ENCODE measurements around the gene USP15. TPM values are rescaled to one million over a fixed set of nuclear protein-coding genes. Genes with fewer than 3 reads are reported as not detected.

The USP15 gene
- total RNA-seq, 1 donor from 2014 or later = 35.1 TPM

DNA sequence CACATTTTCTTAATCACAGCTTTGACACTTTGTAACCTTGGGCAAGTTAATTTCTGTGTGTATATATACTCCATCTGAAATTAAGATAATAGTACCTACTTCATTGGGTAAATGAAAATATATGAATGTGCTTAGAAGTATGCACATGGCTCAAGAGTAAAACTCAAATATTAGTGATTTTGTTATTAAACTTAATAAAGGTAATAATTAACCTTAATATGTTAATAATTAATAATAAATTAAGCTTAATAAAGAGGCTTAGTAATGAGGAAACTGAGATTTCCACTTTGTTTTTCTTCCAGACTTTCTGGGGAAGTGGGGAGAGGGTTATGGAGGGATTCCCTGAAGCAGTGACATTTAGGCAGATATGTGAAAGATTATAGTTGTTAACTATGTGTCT, 19.8 kb downstream of the USP15 start:
- no peak for DNase-seq (ENCODE audit: extremely low read depth, low read depth, low spot score)

DNA sequence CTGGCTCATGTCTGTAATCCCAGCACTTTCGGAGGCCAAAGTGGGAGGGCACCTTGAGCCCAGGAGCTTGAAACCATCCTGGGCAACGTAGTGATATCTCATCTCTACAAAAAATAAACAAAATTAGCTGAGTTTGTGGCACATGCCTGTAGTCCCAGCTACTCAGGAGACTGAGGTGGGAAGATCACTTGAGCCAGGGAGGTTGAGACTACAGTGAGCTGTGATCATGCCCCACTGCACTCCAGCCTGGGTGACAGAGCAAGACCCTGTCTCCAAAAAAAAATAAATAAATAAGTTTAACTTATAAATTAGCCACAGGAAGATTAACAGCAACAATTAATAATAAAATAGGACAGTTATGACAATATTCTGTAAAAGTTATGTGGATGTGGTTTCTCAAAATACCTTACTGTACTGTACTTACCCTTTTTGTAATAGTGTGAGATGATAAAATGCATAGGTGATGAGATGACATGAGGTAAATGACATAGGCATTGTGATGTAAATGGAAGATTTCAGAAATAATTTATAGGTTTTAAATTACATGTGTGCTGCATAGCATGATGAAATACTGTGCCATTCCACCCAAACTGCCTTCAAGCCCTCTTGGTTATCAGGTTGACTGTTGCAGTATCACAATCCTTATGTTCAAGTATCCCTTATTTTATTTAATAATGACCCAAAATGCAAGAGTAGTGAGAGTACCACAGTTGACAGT, 22.0 kb downstream of the USP15 start:
- no peak for DNase-seq (ENCODE audit: extremely low read depth, low read depth, low spot score)

DNA sequence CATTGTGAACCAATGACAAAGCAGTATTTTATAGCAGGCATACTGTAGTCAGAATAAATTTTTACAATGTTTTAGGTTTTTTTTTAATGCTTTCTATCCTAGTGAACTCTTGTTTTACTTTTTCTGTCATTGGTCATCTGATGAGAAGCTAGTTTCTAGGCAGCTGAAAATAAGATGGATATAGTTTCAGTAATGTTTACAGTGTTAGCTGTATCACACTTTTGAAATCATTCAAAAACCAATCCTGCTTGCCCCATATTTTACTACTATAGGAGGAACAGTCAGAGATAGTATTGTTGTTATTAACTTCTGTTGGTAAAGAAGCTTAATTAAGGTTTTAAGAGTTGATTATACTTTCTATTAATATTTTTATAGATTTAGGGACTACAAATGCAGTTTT, 24.5 kb downstream of the USP15 start:
- no peak for DNase-seq (ENCODE audit: extremely low read depth, low read depth, low spot score)

DNA sequence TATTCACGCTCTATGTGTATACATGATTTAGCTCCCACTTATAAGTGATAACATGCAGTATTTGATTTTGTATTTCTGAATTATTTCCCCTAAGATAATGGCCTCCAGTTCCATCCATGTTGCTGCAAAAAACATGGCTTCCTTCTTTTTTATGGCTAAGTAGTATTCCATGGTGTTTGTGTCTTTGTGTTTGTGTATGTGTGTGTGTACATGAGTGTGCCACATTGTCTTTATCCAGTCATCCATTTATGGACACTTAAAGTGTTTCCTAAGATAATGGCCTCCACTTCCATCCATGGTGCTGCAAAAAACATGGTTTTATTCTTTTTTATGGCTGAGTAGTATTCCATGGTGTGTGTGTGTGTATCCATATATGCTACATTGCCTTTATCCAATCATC, 25.1 kb downstream of the USP15 start:
- DNase-seq (ENCODE audit: extremely low read depth, low read depth, low spot score) = no peak

DNA sequence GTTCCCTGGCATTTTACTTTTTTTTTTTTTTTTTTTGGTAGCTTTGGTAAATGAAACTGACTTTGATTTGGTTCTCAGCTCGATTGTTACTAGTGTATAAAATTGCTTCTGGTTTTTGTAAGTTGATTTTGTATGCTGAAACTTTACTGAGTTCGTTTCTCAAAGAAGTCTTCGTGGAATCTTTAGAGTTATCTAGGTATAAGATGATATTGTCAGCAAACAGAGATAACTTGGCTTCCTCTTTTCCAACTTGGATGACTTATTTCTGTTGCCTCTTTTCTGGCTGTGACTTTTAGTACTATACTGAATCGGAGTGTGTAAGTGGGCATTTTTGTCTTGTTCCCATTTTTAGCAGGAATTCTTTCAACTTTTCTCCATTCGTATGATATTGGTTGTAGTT, 28.1 kb downstream of the USP15 start:
- DNase-seq (ENCODE audit: extremely low read depth, low read depth, low spot score) = no peak

DNA sequence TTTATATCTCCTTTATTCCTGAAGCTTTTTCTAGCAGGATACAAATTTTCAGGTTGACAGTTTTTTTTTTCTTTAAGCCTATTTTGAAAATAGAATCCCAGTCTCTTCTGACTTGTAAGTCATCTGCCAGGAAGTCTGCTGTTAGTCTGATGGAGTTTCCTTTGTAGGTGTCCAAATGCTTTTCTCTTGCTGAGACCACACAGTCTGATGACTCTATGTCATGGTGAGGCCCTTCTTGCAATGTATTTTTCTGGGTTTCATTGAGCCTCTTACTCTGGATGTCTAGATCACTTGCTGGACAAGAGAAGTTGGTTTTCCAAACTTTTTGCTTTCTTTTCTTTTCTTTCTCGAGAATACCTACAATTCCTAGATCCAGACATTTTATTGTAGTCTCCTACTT, 30.6 kb downstream of the USP15 start:
- DNase-seq (ENCODE audit: extremely low read depth, low read depth, low spot score) = no peak

DNA sequence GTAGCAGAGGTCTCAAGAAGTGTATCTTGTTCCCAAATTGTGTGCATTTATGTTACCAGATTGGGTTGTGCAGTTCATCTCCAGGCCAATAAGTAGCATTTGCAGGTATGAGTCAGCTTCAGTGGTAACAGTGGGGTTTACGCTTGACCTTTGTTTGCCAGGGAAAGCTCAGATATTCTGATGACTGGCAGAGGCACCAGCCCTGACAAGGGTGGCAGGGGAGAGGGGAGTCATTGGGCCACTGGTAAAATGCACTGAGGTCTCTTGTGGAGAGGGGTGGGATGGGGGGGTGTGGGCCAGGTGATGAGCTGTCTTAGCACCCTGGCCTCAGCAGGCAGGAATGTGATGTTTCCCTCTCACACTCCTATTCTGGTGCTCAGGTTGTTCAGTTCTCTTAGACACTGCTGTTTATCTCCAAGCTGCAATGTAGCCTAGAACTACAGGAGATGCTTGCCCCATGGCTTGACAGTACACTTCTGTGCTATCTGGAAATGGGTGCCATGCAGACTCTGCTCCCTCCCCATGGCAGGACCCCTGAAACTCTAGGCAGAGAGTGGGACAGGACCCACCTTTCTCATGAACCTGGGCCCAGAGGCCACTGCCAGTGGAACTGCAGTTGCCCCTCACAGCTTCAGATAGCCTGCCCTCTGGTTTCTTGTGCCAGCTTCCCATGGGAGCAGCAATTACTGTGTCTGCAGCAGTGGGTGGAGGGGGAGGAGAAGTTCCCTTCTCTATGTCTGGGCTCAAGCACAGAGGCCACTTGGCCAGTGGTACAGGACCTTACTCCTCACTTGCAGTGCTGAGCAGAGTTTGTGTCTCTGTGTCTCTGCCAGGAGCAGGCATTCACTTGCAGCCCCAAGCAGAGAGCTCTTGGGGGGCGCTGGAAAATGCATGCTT, 31.9 kb downstream of the USP15 start:
- no peak for DNase-seq (ENCODE audit: extremely low read depth, low read depth, low spot score)

DNA sequence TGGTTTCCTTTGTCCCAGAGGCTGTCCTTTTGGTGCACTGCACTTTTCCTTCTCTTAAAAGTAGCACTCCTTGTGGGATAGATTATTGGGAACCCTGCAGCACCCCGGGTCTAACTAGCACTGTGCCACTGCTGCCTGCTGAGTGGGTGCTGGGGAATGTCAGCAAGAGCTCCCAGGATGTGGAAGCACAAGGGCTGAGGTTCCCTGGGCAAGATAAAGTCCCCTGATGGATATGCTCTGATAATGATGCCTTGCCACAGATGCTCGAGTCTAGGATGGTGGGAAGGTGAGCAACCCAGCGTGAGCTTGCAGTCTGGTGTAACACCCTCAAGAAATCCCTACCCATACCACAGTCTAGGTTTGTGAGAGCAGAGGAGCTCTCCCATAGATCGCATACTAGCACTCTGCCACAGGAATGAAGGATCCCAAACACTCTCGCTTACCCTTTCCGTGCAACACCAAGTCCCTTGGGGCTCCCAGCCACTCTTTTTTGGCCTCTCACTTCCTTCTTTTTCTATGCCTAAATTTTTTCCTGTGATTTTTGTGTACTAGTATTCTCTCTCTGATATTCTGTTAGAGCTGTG, 32.6 kb downstream of the USP15 start:
- no peak for DNase-seq (ENCODE audit: extremely low read depth, low read depth, low spot score)

DNA sequence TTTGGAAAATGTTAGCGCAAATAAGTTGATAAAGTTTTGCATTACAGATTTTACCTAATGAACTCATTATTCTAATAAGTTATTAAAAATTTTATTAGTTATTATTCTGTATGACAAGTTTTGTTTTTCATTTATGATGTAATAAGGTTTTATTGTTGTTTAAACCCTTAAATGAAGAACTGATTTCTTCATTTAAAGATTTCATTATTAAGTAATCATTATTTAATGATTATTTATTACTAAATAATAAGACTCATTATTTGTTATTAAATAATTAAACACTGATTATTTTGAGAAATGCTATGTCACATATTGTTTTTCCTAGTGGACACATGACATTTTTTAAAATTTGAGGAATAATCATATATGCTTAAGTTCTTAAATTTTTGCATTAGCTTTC, 34.2 kb downstream of the USP15 start:
- DNase-seq (ENCODE audit: extremely low read depth, low read depth, low spot score) = no peak

DNA sequence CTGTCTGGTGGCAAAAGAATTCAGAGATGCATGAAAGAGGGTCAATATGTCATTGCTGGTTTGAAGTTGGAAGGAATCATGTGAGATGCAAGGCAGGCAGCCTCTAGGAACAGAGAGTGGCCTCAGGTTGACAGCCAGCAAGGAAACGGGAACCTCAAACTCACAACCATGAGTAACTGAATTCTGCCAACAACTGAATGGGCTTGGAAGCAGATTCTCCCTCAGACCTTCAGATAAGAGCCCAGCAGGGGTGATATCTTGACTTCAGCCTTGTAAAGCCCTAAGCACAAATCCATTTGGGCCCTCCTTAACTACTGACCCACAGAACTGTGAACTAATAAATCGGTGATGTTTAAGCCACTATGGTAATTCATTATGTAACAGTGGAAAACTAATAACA, 35.8 kb downstream of the USP15 start:
- DNase-seq (ENCODE audit: extremely low read depth, low read depth, low spot score) = no peak

DNA sequence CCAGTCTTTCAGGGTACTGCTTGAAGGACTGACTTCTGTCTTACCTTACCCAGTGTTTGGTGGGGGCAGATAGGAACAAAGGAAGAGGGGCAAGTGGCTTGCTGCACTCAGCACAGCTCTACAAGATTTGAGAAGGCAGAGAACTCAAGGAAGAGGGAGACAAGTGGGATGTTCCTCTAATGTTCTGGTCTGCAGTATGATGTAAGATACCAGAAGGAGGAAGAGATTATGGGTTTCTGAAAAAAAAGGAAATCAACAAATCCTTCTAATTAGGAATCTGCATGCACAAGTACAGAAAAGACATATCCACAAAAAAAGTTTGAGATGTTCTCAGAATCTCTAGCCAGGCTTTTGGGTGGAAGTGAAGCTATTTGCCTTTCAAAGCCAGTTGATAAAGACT, 37.1 kb downstream of the USP15 start:
- DNase-seq (ENCODE audit: extremely low read depth, low read depth, low spot score) = no peak

DNA sequence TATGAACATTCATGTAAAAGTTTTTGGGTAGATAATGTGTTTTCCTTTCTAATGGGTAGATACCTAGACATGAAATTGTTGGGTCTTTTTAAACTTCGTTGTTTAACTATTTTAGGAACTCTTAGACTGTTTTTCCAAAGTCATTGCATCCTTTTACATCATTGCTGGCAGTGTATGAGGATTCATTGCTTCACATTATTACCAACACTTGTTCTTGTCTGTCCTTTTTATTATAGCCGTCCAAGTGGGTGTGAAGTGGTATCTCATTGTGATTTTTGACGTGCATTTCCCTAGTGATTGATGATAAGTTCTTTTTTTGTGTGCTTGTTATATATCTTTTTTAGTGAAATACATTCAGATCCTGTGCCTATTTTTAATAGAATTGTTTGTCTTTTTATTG, 39.4 kb downstream of the USP15 start:
- DNase-seq (ENCODE audit: extremely low read depth, low read depth, low spot score) = no peak

DNA sequence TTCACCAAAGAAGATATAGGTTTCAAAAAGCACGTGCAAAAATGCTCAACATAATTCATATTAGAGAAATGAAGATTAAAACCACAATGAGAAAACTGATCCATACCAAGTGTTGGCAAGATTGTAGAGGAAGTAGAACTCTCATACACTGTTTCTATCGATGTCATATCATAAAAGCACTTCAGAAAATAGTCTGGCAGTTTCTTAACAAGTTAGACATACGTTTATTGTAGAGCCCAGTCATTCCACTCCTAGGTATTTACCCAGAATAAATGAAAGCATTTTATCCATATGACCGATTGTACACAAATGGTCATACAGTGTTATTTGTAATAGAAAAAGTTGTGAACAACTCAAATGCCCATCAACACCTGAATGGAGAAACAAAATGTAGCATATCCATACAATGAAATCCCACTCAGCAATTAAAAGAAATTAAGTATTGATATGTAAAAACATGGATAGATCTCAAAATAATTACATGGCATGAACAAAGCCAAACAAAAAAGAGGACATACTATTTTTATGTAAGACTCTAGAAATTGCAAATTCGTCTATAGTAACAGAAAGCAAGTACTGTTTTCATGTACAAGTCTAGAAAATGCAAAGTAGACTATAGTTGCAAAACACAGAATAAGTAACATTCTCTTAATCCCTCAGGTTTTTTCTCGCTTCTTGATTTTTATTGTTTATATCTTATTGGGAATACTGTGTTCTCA, 41.0 kb downstream of the USP15 start:
- no peak for DNase-seq (ENCODE audit: extremely low read depth, low read depth, low spot score)

DNA sequence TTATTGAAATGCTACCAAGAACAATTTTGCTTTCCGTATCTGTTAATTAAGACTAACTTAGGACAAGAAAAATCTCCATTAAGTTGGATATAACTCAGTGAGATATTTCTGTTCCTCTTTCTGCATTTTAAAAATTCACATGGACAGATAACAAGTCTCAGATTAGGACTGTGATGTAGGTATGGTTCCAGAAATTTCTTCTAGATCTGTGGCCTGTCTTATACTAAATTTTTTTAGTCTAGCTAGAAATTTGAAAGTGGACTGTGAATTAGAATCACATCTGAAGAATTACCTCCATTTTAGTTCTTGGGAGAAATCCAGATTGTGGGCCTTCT, 41.6 kb downstream of the USP15 start:
- no peak for DNase-seq (ENCODE audit: extremely low read depth, low read depth, low spot score)

DNA sequence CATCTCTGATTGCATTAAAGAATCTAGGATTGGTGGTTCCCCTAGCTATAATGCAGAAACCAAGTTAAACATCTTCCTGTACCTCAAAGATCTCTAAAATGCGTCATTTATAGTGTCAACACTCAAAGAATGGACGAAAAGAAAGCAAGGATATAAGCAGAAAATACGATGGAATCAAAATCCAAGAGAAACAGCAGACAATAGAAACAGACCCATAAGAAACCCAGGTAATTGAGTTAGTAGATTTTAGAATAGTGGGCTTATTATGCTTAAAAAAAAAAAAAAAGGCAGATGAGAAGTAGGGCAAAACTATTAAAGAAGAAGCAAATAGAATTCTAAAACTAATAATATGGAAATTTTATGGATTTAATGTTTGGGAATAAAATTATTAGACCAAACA, 44.4 kb downstream of the USP15 start:
- DNase-seq (ENCODE audit: extremely low read depth, low read depth, low spot score) = no peak

DNA sequence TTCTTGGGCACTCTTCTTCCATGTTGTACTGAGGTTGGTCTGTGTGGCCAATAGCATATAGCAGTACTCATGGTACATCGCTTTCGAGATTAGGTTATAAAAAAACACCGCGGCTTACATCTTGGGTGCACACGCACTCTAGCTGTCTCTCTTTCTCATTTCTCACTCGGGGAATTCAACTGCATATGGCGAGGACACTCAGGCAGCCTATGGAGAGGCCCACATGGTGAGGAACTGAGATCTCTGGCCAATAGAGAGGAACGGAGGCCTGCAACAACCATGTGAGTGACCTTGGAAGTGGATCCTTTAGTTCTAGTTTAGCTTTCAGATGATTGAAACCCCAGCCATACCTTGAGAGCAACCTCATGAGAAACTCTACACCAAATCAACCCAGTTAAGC, 45.6 kb downstream of the USP15 start:
- DNase-seq (ENCODE audit: extremely low read depth, low read depth, low spot score) = no peak

DNA sequence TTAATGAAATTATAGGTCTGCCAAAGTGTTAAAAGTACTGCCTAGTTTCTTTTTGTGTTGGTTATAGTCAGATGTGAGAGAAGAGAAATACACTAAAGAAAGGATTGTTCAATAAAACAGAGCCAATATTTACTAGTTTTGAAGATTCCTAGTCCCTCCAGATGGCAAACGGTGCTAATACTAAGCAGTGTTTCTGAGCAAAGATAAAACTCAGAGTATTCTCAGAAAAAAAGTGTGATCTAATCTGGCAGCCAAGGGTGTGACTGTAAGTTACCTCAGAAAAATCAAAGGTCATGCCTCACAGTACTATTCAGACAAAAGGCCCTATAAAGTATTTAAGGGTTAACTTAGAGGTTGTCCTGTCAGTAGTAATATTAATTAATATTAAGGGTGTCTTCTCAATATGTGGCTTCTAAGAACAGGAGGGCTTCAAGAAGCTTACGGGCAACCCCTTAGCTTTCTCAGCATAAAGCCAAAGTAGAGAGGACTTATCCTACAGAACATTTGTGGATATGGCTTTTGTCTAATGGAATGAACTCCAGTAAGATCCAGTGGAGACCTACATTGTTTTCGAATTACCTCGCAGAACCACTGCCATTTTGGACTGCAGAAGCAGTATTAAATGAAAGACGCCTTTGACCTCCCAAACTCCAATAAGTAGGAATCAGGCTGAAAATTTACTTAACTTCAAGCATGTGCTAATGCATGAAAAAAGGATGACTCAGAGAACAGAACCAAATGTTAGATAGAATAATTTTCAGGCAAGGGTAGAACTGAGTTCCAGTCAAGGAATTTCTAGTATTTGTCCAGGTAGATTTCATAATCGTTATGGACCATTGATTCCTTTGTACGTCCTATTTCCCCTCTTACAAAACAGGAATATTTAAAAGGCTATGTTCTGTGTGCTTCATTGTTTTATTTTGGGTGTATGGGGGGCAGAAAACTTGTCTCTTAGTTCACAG, 46.6 kb downstream of the USP15 start:
- DNase-seq (ENCODE audit: extremely low read depth, low read depth, low spot score) = no peak

DNA sequence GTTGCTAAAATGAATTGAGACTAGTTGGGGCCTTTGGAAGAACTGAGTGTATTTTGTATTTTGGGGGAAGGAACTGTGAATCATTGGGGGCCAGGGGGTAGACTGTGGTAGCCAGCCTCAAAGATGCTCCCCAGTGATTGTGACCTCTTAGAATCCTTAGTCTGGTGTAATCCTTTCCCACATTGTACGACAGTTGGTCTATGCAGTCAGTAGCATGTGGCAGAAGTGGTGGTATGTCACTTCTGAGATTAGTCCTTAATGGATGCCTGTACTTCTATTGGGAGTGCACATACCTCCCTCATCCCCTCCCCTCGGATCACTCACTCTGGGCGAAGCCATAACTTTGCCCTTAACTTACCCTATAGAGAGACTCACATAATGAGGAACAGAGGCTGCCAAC, 48.0 kb downstream of the USP15 start:
- no peak for DNase-seq (ENCODE audit: extremely low read depth, low read depth, low spot score)

DNA sequence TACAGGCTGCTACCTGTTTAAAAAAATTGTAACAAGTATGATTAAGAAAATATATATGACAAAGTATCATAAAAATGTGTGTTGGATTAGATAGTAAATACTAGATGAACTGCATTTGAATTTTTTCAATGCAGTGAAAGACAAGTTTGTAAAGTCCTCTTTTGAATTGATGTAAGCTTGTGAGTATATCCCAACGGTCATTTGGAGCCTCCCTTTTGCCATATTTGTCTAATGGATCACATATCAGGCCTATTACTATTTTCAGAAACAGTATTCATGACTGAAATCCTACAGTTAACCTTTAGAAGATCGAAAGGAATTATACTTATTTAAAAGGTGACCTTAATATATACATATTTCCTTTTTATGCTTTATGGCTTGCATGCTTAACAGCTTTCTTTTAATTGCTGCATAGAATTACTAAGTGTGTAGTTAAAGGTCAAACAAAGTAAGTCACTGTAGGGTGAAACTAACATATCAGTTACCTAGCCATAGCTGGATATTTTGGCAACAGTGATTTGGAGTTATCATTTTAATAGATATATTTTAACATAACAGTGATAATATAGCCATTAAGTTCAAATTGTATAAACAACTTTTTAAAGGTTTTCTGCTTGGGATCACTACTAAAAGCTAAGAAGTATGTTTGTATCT, 53.6 kb downstream of the USP15 start:
- no peak for DNase-seq (ENCODE audit: extremely low read depth, low read depth, low spot score)

DNA sequence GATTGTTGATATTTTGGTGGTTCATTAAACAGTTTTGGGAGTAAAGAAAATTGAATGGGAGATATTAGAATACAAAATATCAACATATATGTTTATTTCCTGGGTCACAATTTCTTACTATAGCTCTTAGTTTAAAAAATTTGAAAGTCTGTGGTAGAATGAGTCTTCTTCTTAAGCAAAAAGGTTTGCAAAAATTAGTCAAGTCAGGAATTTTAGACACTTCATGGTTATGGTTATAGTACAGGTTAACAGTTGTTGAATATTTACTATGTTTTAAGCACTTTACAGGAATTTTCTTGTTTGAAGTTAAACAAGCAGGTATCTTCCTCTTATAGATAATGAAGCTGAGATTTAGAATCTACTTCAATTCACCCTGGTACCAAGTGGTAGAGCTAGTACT, 56.8 kb downstream of the USP15 start:
- DNase-seq (ENCODE audit: extremely low read depth, low read depth, low spot score) = no peak

Data from glomerular endothelial cell (primary cell).